Tibial artery (tissue), 4 donors: ENCODE data around the gene ATP8B1.

Experiments
- DNase-seq, 2 donors: peaks; one replicate each; pipeline ENCODE4 v3.0.0-alpha.2; 2019
- H3K27ac ChIP-seq, 2 donors: fragments of 200-600 bp; sonication (generic) in 1 of 2; 1 replicate in 1 of 2; 2 replicates in 1 of 2; pipeline ENCODE4 v1.5.1; 2018 to 2019; ENCODE audit warnings: mild to moderate bottlenecking in 1 of 2
- H3K27me3 ChIP-seq, 2 donors: fragments of 200-600 bp; sonication (generic) in 1 of 2; one replicate each; pipeline versions ENCODE4 v1.5.1 to v1.6.0; 2016 to 2019
- H3K36me3 ChIP-seq, 3 donors: fragments of 200-600 bp; sonication (generic) in 2 of 3; one replicate each; pipeline ENCODE4 v1.5.1; 2016 to 2019; ENCODE audit warnings: mild to moderate bottlenecking in 2 of 3
- H3K4me1 ChIP-seq, 4 donors: fragments of 200-600 bp; sonication (generic) in 2 of 4; 1 replicate in 3 of 4; 2 replicates in 1 of 4; pipeline ENCODE4 v1.5.1; 2016 to 2019
- H3K4me3 ChIP-seq, 2 donors: fragments of 200-600 bp; sonication (generic) in 1 of 2; 1 replicate in 1 of 2; 2 replicates in 1 of 2; pipeline ENCODE4 v1.5.1; 2018 to 2019; ENCODE audit warnings: mild to moderate bottlenecking in 2 of 2
- H3K9me3 ChIP-seq, 3 donors: fragments of 200-600 bp; sonication (generic) in 1 of 3; one replicate each; pipeline ENCODE4 v1.5.1; 2016 to 2019
- intact Hi-C: fragments of 100-400 bp; cut with DNase I; formaldehyde crosslinking; loops from one replicate; pipeline ENCODE4 v1.15.0; 2023; ENCODE audit warnings: low total_unique reads
- TF ChIP-seq, protein P1 (sequence below), 2 experiments: fragments of 200-600 bp in 1 of 2; fragments of 450-650 bp in 1 of 2; IDR thresholded peaks; one replicate each; pipeline ENCODE4 v1.5.1; 2017 to 2019; ENCODE audit warnings: antibody characterized with exemption in 2 of 2, mild to moderate bottlenecking in 1 of 2, moderate library complexity in 1 of 2

The ATP8B1 gene

DNA sequence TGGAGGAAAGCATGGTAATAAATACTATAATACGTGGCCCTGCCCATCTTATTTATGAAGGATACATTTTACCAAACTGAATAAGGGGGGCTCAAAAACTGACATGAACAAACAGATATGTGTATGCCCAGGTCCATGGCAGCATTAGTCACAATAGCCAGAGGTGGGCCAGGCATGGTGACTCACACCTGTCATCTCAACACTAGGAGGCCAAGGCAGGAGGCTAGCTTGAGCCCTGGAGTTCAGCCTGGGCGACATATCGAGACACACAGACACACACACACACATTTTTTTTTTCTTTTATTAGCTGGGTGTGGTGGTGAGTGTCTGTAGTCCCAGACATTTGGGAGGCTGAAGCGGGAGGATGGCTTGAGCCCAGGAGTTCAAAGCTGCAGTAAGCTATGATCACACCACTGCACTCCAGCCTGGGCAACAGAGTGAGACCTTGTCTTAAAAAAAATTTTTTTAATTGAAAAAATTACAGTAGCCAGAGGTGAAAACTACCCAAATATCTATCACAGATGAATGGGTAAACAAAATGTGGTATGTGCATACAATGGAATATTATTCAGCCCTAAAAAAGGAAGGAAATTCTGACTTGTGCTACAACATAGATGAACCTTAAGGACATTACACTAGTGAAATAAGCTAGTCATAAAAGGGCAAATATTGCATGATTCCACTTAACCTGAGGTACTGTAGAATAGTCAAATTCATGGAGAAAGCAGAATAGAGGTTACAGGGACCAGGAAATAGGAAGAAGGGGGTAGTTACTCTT is 8.0 kb downstream of the ATP8B1 start:
- Histone ChIP-seq H3K9me3 (no peaks in the 10 kb centered on the region), H3K4me1 (peaks cover 0 to 86% (median 55%) of the 10 kb centered on the region in 4 donors), H3K4me3 (no peak overlapping the region), H3K27me3 (no peaks in the 10 kb centered on the region), H3K27ac (peak overlapping the region; percentile 86 to 89), H3K36me3 (no peaks in the 10 kb centered on the region)
- intact Hi-C loops: no loop called here
- TF ChIP-seq, protein P1, sequence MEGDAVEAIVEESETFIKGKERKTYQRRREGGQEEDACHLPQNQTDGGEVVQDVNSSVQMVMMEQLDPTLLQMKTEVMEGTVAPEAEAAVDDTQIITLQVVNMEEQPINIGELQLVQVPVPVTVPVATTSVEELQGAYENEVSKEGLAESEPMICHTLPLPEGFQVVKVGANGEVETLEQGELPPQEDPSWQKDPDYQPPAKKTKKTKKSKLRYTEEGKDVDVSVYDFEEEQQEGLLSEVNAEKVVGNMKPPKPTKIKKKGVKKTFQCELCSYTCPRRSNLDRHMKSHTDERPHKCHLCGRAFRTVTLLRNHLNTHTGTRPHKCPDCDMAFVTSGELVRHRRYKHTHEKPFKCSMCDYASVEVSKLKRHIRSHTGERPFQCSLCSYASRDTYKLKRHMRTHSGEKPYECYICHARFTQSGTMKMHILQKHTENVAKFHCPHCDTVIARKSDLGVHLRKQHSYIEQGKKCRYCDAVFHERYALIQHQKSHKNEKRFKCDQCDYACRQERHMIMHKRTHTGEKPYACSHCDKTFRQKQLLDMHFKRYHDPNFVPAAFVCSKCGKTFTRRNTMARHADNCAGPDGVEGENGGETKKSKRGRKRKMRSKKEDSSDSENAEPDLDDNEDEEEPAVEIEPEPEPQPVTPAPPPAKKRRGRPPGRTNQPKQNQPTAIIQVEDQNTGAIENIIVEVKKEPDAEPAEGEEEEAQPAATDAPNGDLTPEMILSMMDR (IDR thresholded peaks at IDR 0.05): no peak
- DNase-seq: no peak

DNA sequence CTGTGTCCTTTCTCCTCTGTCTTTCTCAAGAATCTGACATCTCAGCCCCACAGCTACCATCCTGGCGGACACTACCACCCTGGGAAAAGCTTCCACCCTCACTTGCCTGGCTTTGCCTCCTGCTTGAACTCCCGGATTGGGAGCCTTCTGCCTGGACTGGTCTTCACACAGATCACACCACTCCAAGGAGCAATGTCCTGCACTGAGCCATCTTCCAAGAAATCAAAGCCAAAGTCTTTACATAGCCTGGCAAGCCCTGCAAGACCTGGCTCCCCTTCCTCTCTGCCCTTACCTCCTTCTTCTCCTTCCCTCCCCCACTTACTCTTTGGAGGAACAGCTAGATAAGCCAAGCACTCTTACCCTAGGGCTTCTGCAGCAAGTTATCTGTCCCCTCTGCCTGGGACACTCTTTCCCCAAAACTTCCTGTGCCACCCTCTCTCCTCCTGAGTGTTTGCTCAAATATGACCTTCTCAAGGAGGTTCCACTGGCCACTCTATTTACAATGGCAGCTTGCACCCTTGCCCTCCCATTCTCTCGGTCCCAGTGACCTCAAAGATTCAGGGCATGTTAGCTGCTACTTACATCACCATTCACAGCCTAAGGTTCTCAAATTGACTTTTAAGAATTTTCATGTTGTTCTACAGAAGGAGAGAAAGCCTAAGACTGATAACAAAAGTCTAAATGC is 9.7 kb downstream of the ATP8B1 start:
- TF ChIP-seq, protein P1 (IDR thresholded peaks at IDR 0.05): no peak
- peak overlapping the region; percentile 86 to 89 for H3K27ac ChIP-seq
- intact Hi-C loops: no loop called here
- H3K36me3 ChIP-seq: no peaks in the 10 kb centered on the region
- no peaks in the 10 kb centered on the region for H3K27me3 ChIP-seq
- H3K4me3 ChIP-seq: peak overlapping the region; percentile 32 to 44
- peaks cover 0 to 88% (median 60%) of the 10 kb centered on the region in 4 donors for H3K4me1 ChIP-seq
- H3K9me3 ChIP-seq: no peaks in the 10 kb centered on the region
- DNase-seq: no peak

DNA sequence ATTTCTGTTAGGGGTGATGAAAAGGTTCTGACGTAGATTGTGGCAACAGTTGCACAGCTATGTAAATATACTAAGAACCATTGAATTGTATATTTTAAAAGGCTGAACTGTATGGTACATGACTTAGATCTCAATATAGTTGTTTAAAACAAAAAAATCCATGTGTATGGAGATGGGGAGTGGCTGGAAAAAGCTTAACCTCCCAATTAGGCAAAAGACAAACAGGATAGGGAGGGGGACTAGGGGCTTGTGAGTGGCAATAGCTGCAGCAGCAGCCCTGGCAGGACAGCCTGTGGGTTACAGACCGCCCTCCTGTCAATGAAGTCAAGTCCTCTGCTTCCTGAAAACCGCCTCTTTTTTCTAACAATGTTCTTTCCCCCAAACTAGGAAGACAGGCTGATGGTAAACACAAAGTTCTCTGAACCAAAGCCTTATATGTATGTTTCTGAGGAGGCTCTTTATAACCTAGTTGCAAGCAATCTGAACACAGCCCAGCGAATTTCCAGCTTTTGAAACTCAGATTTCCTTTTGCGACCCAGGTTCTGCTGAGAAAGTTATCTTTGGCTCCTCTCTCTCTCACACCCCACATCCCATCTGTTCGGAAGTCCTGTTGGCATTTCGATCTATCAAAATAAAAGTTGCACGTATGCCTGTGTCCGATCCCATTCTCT is 10.3 kb downstream of the ATP8B1 start:
- peak overlapping the region; percentile 32 to 44 for H3K4me3 ChIP-seq
- DNase-seq: peak in 1 of 2 donors; percentile 82
- intact Hi-C loops: no loop called here
- peak overlapping the region; percentile 86 to 89 for H3K27ac ChIP-seq
- H3K4me1 ChIP-seq: peaks cover 0 to 88% (median 59%) of the 10 kb centered on the region in 4 donors
- no peaks in the 10 kb centered on the region for H3K27me3 ChIP-seq
- H3K36me3 ChIP-seq: no peaks in the 10 kb centered on the region
- H3K9me3 ChIP-seq: no peaks in the 10 kb centered on the region
- TF ChIP-seq, protein P1 (IDR thresholded peaks at IDR 0.05): no peak

DNA sequence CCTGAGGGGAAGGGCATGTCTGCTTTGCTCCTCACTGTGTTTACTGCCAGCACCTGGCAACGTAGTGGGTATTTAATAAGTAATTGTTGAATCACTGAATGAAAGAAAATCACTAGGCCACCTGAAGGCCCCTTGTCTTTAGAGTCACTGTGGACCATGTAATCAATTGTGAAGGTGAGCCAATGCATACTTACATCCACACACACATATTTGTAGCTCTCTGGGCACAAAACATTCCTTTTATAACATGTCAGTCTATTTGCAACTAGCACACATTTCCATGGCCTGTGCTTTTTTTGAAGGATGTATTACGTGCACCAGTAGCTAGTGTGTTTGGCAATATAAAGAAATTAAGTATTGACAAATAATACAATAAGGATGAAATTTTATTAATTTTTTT is 11.2 kb downstream of the ATP8B1 start:
- no peak for DNase-seq
- no peaks in the 10 kb centered on the region for H3K36me3 ChIP-seq
- H3K4me1 ChIP-seq: peaks cover 0 to 88% (median 53%) of the 10 kb centered on the region in 4 donors
- no peaks in the 10 kb centered on the region for H3K9me3 ChIP-seq
- intact Hi-C loops: no loop called here
- H3K27me3 ChIP-seq: no peaks in the 10 kb centered on the region
- peak overlapping the region in 1 of 2 donors; percentile 44 for H3K4me3 ChIP-seq
- H3K27ac ChIP-seq: peak overlapping the region; percentile 86 to 89
- TF ChIP-seq, protein P1 (IDR thresholded peaks at IDR 0.05): no peak

DNA sequence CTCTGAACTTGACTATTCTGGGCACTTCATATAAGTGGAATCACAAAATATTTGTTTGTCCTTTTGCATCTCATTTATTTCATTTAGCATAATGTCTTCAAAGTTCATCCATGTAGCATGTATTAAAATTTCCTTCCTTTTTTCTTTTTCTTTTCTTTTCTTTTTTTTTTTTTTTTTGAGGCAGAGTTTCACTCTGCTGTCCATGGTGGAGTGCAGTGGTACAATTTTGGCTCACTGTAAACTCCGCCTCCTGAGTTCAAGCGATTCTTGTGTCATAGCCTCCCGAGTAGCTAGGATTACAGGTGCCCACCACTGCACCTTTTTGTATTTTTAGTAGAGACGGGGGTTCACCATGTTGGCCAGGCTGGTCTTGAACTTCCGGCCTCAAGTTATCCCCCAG is 11.9 kb downstream of the ATP8B1 start:
- Histone ChIP-seq H3K9me3 (no peaks in the 10 kb centered on the region), H3K27ac (peak overlapping the region; percentile 86 to 89), H3K4me3 (no peak overlapping the region), H3K27me3 (no peaks in the 10 kb centered on the region), H3K4me1 (peaks cover 0 to 88% (median 57%) of the 10 kb centered on the region in 4 donors), H3K36me3 (no peaks in the 10 kb centered on the region)
- TF ChIP-seq, protein P1 (IDR thresholded peaks at IDR 0.05): no peak
- intact Hi-C loops: no loop called here
- no peak for DNase-seq
